Stomach (tissue), 4 donors: ENCODE results near the gene TTC32.

ENCODE experiments used
- CTCF ChIP-seq, 7 experiments: fragments of 450-650 bp in 4 of 7; fragments of 200-600 bp in 3 of 7; sonication (generic) in 3 of 7; IDR thresholded peaks; one replicate each; pipeline ENCODE4 v1.5.1; 2016 to 2019; ENCODE audit warnings: antibody characterized with exemption in 7 of 7, control low read depth in 2 of 7, mild to moderate bottlenecking in 1 of 7
- POLR2AphosphoS5 ChIP-seq, 3 donors: sonication (generic); formaldehyde crosslinking; IDR thresholded peaks; one replicate each; pipeline ENCODE4 v1.6.1; 2016; ENCODE audit warnings: antibody characterized with exemption in 3 of 3

GRCh38 chr2:19860022-19860421 lies 41.8 kb downstream of the TTC32 start:
- TF ChIP-seq CTCF (IDR thresholded peaks at IDR 0.05) (no peak), POLR2AphosphoS5 (IDR thresholded peaks at IDR 0.05) (peak; percentile 16 to 84 (median 51))
